HG02885 (cell line): ENCODE results near the gene ZBTB3.
"Not testable (repeated sequence)": the region's sequence is repeated elsewhere in the genome, so short reads cannot be mapped to it uniquely, and the experiment has no call there.

Experiments used
- ATAC-seq: cut with Tn5 transposase; IDR thresholded peaks from one replicate; pipeline ENCODE4 v1.9.1; 2021; ENCODE audit warnings: mild to moderate bottlenecking; ENCODE audit not compliant: unreplicated experiment, poor library complexity

The ZBTB3 gene

GRCh38 chr11:62753736-62754603 is at the start of gene ZBTB3:
TSS of gene ZBTB3 (minus strand) at chr11:62754160. CDS start at chr11:62753664, 496 bp downstream.
- peak; percentile 95 for ATAC-seq

- ATAC-seq, result no peak
Measured at GRCh38 chr11:62801071-62801470, 47.1 kb upstream of the ZBTB3 start.

- no peak for ATAC-seq
Measured at GRCh38 chr11:62799486-62799885, 45.5 kb upstream of the ZBTB3 start.

- ATAC-seq, result no peak
Measured at GRCh38 chr11:62796281-62796680, 42.3 kb upstream of the ZBTB3 start.

GRCh38 chr11:62794201-62794775 is 40.3 kb upstream of the ZBTB3 start:
- ATAC-seq, result no peak

- ATAC-seq, result peak; percentile 8
Measured at GRCh38 chr11:62792202-62792575, 38.2 kb upstream of the ZBTB3 start.

GRCh38 chr11:62791501-62792201 is 37.7 kb upstream of the ZBTB3 start, which contains the start of gene TMEM223:
TSS of gene TMEM223 (minus strand) at chr11:62792006. CDS start at chr11:62791994, 12 bp downstream.
- peak; percentile 78 for ATAC-seq

- no peak for ATAC-seq
Measured at GRCh38 chr11:62789576-62789975, 35.6 kb upstream of the ZBTB3 start.

GRCh38 chr11:62788991-62789390 is 35.0 kb upstream of the ZBTB3 start:
- no peak for ATAC-seq

- peak; percentile 71 for ATAC-seq
Measured at GRCh38 chr11:62787005-62787759, 33.2 kb upstream of the ZBTB3 start, which contains the start of gene TMEM179B. TSS of gene TMEM179B (plus strand) at chr11:62787402. CDS start at chr11:62787432, 30 bp downstream.

- peak; percentile 70 for ATAC-seq
Measured at GRCh38 chr11:62786318-62787004, 32.5 kb upstream of the ZBTB3 start.

GRCh38 chr11:62782753-62783152 is 28.8 kb upstream of the ZBTB3 start:
- ATAC-seq, result no peak

- ATAC-seq, result no peak
Measured at GRCh38 chr11:62778441-62778840, 24.5 kb upstream of the ZBTB3 start.

- ATAC-seq, result no peak
Measured at GRCh38 chr11:62777389-62777788, 23.4 kb upstream of the ZBTB3 start.

GRCh38 chr11:62775646-62776045 is 21.7 kb upstream of the ZBTB3 start:
- ATAC-seq, result no peak

GRCh38 chr11:62774407-62774806 is 20.4 kb upstream of the ZBTB3 start:
- ATAC-seq, result no peak

GRCh38 chr11:62771144-62772021 is 17.4 kb upstream of the ZBTB3 start, which contains the start of gene TAF6L:
TSS of gene TAF6L (plus strand) at chr11:62771396. CDS start at chr11:62775784, 4,388 bp downstream.
- ATAC-seq, result peak; percentile 86

- ATAC-seq, result peak; percentile 10
Measured at GRCh38 chr11:62770778-62771143, 16.8 kb upstream of the ZBTB3 start.

GRCh38 chr11:62760867-62761227 is 6.9 kb upstream of the ZBTB3 start:
- not testable (repeated sequence) for ATAC-seq
